Upper lobe of left lung (tissue), 6 donors: Measurements from ENCODE around the gene CXCR5. TPM values are rescaled to one million over a fixed set of nuclear protein-coding genes. Genes with fewer than 3 reads are reported as not detected.

ENCODE experiments used
- ATAC-seq, 2 donors: fragments of 200-7000 bp; cut with Tn5 transposase; one replicate each; pipeline ENCODE4 v1.9.1; 2022; ENCODE audit warnings: mild to moderate bottlenecking in 2 of 2, moderate library complexity in 2 of 2; ENCODE audit not compliant: low FRiP score in 2 of 2
- DNase-seq, 2 donors: peaks; one replicate each; pipeline ENCODE4 v3.0.0-alpha.2; 2019 to 2020
- H3K27ac ChIP-seq, 4 donors: fragments of 200-600 bp; sonication (generic); one replicate each; pipeline ENCODE4 v1.5.1; 2016 to 2019
- H3K27me3 ChIP-seq, 4 donors: fragments of 200-600 bp; sonication (generic); one replicate each; pipeline ENCODE4 v1.5.1; 2017 to 2019
- H3K36me3 ChIP-seq, 4 donors: fragments of 200-600 bp; sonication (generic); one replicate each; pipeline ENCODE4 v1.5.1; 2016 to 2019
- H3K4me1 ChIP-seq, 4 donors: fragments of 200-600 bp; sonication (generic); one replicate each; pipeline ENCODE4 v1.5.1; 2018 to 2019
- H3K4me3 ChIP-seq, 4 donors: fragments of 200-600 bp; sonication (generic); one replicate each; pipeline ENCODE4 v1.5.1; 2017 to 2019; ENCODE audit warnings: mild to moderate bottlenecking in 2 of 4, moderate library complexity in 1 of 4
- H3K9me3 ChIP-seq, 4 donors: fragments of 200-600 bp; sonication (generic); one replicate each; pipeline ENCODE4 v1.5.1; 2018 to 2019
- EP300 ChIP-seq, 4 donors: sonication (generic); formaldehyde crosslinking; IDR thresholded peaks; one replicate each; pipeline ENCODE4 v1.5.1; 2017; ENCODE audit warnings: antibody characterized with exemption in 4 of 4, control low read depth in 2 of 4
- POLR2A ChIP-seq, 4 donors: fragments of 450-650 bp; IDR thresholded peaks; one replicate each; pipeline ENCODE4 v1.5.1; 2016 to 2017; ENCODE audit warnings: antibody characterized with exemption in 4 of 4, mild to moderate bottlenecking in 2 of 4
- POLR2AphosphoS5 ChIP-seq, 2 donors: sonication (generic); formaldehyde crosslinking; IDR thresholded peaks; one replicate each; pipeline ENCODE4 v1.5.1; 2017; ENCODE audit warnings: antibody characterized with exemption in 2 of 2
- WGBS, 2 donors: methylation state at CpG; one replicate each; pipeline ENCODE4 v1.1.5; 2017 to 2018; 5-methylcytosine and 5-hydroxymethylcytosine counted together
- total RNA-seq, 6 donors: library from RNA; depleted of rRNA in 4 of 6; stranded (reverse); fragments of >200 nt in 4 of 6; gene quantifications; one replicate each; pipeline versions ENCODE4 v1.1.0 to v1.2.1, GENCODE V29; 2016 to 2021
- TF ChIP-seq, protein P1 (sequence below), 6 experiments: fragments of 450-650 bp in 4 of 6; fragments of 200-600 bp in 2 of 6; sonication (generic) in 2 of 6; IDR thresholded peaks; one replicate each; pipeline ENCODE4 v1.5.1; 2016 to 2019; ENCODE audit warnings: antibody characterized with exemption in 6 of 6
- donor health status: DM: no; HTN: no; CAD: no; lungs with moderate emphysema.
- donor health status: DM: no; HTN: yes; CAD: no; lungs with severe emphysema.

Gene CXCR5
- total RNA-seq, 6 donors from 2014 or later = under 0.01 to 0.17 (median 0.16) TPM; not detected in 2

DNA sequence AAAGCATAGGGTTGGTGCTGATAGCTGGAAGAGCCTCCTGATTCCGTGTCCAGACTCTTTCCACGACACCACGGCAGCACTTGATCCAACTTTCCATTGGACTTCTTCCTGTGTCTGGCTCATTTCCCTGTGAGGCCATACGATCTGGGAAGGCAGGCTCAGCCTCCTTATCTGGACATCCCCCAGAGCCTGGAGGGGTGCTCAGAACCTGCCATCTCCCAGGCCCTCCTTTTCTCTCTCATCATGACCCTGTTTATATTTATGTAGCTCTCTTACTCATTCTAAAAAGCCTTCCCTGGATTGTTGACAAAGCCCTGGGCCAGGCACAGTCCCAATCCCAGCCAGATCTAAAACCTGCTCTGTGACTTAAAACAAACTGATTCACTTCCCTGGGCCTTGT, 49.8 kb downstream of the CXCR5 start:
- Histone ChIP-seq H3K4me3 (no peak overlapping the region), H3K4me1 (peaks cover 8 to 12% (median 11%) of the 10 kb centered on the region in 4 donors), H3K27ac (no peak overlapping the region), H3K9me3 (no peaks in the 10 kb centered on the region), H3K36me3 (no peaks in the 10 kb centered on the region), H3K27me3 (no peaks in the 10 kb centered on the region)
- WGBS, 2 donors = 2 to 17% methylated on average over 4 of the region's 4 CpGs
- no peak for TF ChIP-seq EP300 (IDR thresholded peaks at IDR 0.05)
- TF ChIP-seq, protein P1, sequence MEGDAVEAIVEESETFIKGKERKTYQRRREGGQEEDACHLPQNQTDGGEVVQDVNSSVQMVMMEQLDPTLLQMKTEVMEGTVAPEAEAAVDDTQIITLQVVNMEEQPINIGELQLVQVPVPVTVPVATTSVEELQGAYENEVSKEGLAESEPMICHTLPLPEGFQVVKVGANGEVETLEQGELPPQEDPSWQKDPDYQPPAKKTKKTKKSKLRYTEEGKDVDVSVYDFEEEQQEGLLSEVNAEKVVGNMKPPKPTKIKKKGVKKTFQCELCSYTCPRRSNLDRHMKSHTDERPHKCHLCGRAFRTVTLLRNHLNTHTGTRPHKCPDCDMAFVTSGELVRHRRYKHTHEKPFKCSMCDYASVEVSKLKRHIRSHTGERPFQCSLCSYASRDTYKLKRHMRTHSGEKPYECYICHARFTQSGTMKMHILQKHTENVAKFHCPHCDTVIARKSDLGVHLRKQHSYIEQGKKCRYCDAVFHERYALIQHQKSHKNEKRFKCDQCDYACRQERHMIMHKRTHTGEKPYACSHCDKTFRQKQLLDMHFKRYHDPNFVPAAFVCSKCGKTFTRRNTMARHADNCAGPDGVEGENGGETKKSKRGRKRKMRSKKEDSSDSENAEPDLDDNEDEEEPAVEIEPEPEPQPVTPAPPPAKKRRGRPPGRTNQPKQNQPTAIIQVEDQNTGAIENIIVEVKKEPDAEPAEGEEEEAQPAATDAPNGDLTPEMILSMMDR (IDR thresholded peaks at IDR 0.05) = no peak
- TF ChIP-seq POLR2A (IDR thresholded peaks at IDR 0.05) = no peak
- no peak for TF ChIP-seq POLR2AphosphoS5 (IDR thresholded peaks at IDR 0.05)
- DNase-seq (no peak), ATAC-seq (no peak)

DNA sequence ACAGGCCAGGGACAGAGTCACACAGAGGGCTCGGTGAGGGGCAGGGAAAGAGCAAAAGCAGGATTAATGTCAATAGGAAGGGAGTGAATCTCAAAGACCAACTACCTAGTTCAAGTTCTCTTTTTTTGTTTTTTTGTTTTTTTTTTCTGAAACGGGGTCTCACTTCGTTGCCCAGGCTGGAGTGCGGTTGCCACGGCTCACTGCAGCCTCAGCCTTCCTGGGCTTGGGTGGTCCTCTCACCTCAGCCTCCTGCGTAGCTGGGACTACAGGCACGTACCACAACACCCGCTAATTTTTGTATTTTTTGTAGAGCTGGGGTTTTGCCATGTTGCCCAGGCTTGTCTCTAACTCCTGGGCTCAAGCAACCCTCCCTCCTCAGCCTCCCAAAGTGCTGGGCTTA, 51.7 kb downstream of the CXCR5 start:
- no peaks in the 10 kb centered on the region for H3K36me3 ChIP-seq
- H3K9me3 ChIP-seq = no peaks in the 10 kb centered on the region
- ATAC-seq = no peak
- DNase-seq = no peak
- H3K27ac ChIP-seq = no peak overlapping the region
- H3K4me1 ChIP-seq = peaks cover 6 to 9% (median 7%) of the 10 kb centered on the region in 4 donors
- 82 to 84% methylated on average over 8 of the region's 8 CpGs for WGBS, 2 donors
- no peak for TF ChIP-seq POLR2A (IDR thresholded peaks at IDR 0.05)
- no peak for TF ChIP-seq POLR2AphosphoS5 (IDR thresholded peaks at IDR 0.05)
- TF ChIP-seq EP300 (IDR thresholded peaks at IDR 0.05) = no peak
- TF ChIP-seq, protein P1 (IDR thresholded peaks at IDR 0.05) = no peak
- no peaks in the 10 kb centered on the region for H3K27me3 ChIP-seq
- H3K4me3 ChIP-seq = no peak overlapping the region

DNA sequence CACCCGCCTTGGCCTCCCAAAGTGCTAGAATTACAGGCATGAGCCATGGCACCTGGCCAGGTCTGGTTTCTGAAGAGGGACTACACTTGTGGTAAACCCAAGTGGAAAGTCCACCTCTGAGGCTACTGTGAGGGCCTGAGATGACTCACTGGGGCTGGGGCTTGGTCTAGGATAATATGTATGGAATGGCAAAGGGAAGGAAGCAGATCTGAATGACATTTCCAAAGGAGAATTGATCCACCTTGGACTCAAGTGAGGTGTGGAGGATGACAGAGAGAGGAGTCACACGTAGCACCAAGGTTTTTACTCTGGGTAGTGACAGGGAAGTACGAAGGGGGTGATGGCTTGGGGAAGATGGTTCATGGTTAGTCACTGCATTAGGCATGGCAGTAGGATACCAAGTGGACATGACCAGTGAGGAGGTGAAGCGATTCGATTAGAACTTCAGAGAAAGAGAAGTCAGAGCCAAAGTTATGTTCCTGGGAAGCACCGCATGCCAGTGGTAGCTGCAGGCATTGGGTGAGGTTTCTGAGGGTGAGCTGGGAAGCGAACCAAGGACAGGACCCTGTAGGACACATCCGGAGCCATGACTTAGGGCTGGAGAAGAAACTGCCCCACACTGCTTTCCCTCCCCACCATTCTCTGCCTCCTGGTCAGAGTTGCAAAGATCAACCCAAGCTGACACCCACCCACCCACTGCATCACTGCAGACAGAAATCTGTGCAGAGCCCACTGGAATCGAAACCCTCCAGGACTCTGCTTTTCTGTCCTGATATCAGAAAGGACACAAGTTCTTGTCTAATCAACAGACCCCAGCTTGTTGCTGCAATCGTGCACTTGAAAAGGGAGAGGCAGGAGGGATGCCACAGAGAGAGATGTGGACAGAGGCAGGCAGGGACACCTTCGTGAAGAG, 55.1 kb downstream of the CXCR5 start:
- Histone ChIP-seq H3K36me3 (no peaks in the 10 kb centered on the region), H3K4me3 (no peak overlapping the region), H3K4me1 (peaks cover 0 to 9% (median 7%) of the 10 kb centered on the region in 4 donors), H3K27ac (no peak overlapping the region), H3K9me3 (no peaks in the 10 kb centered on the region), H3K27me3 (no peaks in the 10 kb centered on the region)
- DNase-seq (peak in 1 of 2 donors; percentile 84), ATAC-seq (peak in 1 of 2 donors; percentile 38)
- WGBS, 2 donors = 72 to 75% methylated on average over 10 to 11 of the region's 11 CpGs
- TF ChIP-seq POLR2A (IDR thresholded peaks at IDR 0.05) = no peak
- no peak for TF ChIP-seq EP300 (IDR thresholded peaks at IDR 0.05)
- TF ChIP-seq, protein P1 (IDR thresholded peaks at IDR 0.05) = no peak
- peak in 1 of 2 donors; percentile 36 for TF ChIP-seq POLR2AphosphoS5 (IDR thresholded peaks at IDR 0.05)

DNA sequence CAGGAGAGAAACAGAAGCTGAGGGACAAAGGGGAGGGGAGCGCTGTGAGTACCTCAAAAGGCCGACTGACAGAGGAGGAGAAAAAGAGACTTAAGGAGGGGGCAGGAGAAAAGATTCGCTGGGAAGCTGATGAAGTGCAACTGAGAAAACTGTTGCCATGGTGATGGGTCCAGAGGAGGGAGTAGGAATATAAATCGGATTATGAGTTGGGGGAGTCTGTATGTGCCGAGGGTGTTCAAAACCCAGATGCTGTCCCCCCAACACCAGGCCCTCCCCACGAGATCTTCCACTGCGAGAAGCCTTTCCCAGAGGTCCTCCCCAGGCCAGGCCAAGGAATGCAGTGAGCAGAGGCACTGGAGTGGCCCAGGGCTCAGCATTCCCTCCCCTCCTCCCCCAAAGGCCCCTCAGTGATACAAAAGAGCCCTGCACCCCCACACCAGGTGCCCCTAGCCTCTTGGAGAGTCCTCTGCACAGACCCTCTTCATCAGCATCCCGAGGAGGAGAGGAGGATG, 55.8 kb downstream of the CXCR5 start:
- Histone ChIP-seq H3K36me3 (no peaks in the 10 kb centered on the region), H3K27ac (no peak overlapping the region), H3K9me3 (no peaks in the 10 kb centered on the region), H3K4me1 (peaks cover 0 to 9% (median 7%) of the 10 kb centered on the region in 4 donors), H3K4me3 (no peak overlapping the region), H3K27me3 (no peaks in the 10 kb centered on the region)
- TF ChIP-seq, protein P1 (IDR thresholded peaks at IDR 0.05) = no peak
- TF ChIP-seq POLR2A (IDR thresholded peaks at IDR 0.05) (no peak), POLR2AphosphoS5 (IDR thresholded peaks at IDR 0.05) (no peak), EP300 (IDR thresholded peaks at IDR 0.05) (no peak)
- DNase-seq (no peak), ATAC-seq (no peak)
- 72 to 83% methylated on average over 7 to 8 of the region's 8 CpGs for WGBS, 2 donors
